SU-DHL-6 (cell line): Measurements from ENCODE around the gene CASK.

Experiments used
- H2AFZ ChIP-seq: fragments of 200-600 bp; sonication (generic); 2 replicates; pipeline ENCODE4 v1.6.1; 2014; ENCODE audit warnings: low read depth, mild to moderate bottlenecking, moderate library complexity, mixed read lengths, antibody characterized with exemption, low read length; ENCODE audit not compliant: severe bottlenecking
- H3F3A ChIP-seq: fragments of 200-600 bp; shearing (Covaris generic); 2 replicates; pipeline ENCODE4 v1.6.0; 2016; ENCODE audit warnings: antibody characterized with exemption, mild to moderate bottlenecking; ENCODE audit not compliant: insufficient read depth
- H3K27ac ChIP-seq: fragments of 200-600 bp; sonication (generic); 2 replicates; pipeline ENCODE4 v1.5.1; 2016; ENCODE audit warnings: low read depth, mild to moderate bottlenecking, low read length, moderate library complexity, mixed read lengths
- H3K27me3 ChIP-seq: fragments of 200-600 bp; sonication (generic), shearing (Covaris generic); 2 replicates; pipeline ENCODE4 v1.6.0; 2014; ENCODE audit warnings: mild to moderate bottlenecking, low read length
- H3K36me3 ChIP-seq: fragments of 200-600 bp; sonication (generic); 2 replicates; pipeline ENCODE4 v1.6.1; 2014; ENCODE audit warnings: mild to moderate bottlenecking, low read length, mixed read lengths
- H3K4me2 ChIP-seq: fragments of 300-600, 200-600 bp; shearing (Covaris generic), sonication (generic); 2 replicates; pipeline ENCODE4 v1.6.0; 2014; ENCODE audit warnings: low read length, low read depth, mild to moderate bottlenecking; ENCODE audit not compliant: poor library complexity, severe bottlenecking
- H3K4me3 ChIP-seq: fragments of 200-600 bp; sonication (generic); 2 replicates; pipeline ENCODE4 v1.5.1; 2014; ENCODE audit warnings: antibody characterized with exemption, low read length, mild to moderate bottlenecking, mixed read lengths; ENCODE audit not compliant: insufficient read depth, poor library complexity, severe bottlenecking
- H3K79me2 ChIP-seq: fragments of 200-600 bp; sonication (generic); 2 replicates; pipeline ENCODE4 v1.6.1; 2014; ENCODE audit warnings: mild to moderate bottlenecking, low read length, moderate library complexity; ENCODE audit not compliant: insufficient read depth
- H3K9ac ChIP-seq: fragments of 200-600 bp; sonication (generic); 2 replicates; pipeline ENCODE4 v1.7.0; 2014; ENCODE audit warnings: mild to moderate bottlenecking, low read length
- H3K9me2 ChIP-seq: fragments of 200-600 bp; sonication (generic); replicated peaks from 2 replicates; pipeline ENCODE4 v1.6.1; 2014; ENCODE audit warnings: low read length; ENCODE audit not compliant: insufficient read depth
- H3K9me3 ChIP-seq: fragments of 200-600 bp; sonication (generic); 2 replicates; pipeline ENCODE4 v1.6.1; 2014; ENCODE audit warnings: low read length, mixed read lengths; ENCODE audit not compliant: insufficient read depth
- H4K20me1 ChIP-seq: fragments of 200-600 bp; sonication (generic); 2 replicates; pipeline ENCODE4 v1.6.1; 2014; ENCODE audit warnings: low read depth, mild to moderate bottlenecking, antibody characterized with exemption, low read length, moderate library complexity, mixed read lengths
- CTCF ChIP-seq: fragments of 200-600 bp; sonication (generic); IDR thresholded peaks from one replicate; pipeline ENCODE4 v1.5.1; 2017; ENCODE audit warnings: antibody characterized with exemption, mild to moderate bottlenecking, low read length, moderate library complexity; ENCODE audit not compliant: insufficient read depth, poor library complexity, severe bottlenecking
- EZH2phosphoT487 ChIP-seq: fragments of 200-600 bp; sonication (generic), shearing (Covaris generic); conservative IDR thresholded peaks from 2 replicates; pipeline ENCODE4 v1.6.1; 2018; ENCODE audit warnings: mild to moderate bottlenecking, antibody characterized with exemption, low read length, moderate library complexity, mixed read lengths

The CASK gene

GRCh38 chrX:41664908-41665307, 258.4 kb downstream of the CASK start:
- no peak overlapping the region for H3K4me2 ChIP-seq
- H3K36me3 ChIP-seq, result no peaks in the 10 kb centered on the region
- no peak overlapping the region for H3K4me3 ChIP-seq
- TF ChIP-seq CTCF, result no peak
- no peak for TF ChIP-seq EZH2phosphoT487
- H3K9ac ChIP-seq, result no peak overlapping the region
- H3K27ac ChIP-seq, result no peak overlapping the region
- H4K20me1 ChIP-seq, result no peaks in the 10 kb centered on the region
- H3K9me3 ChIP-seq, result no peaks in the 10 kb centered on the region
- H3K9me2 ChIP-seq, result no peaks in the 10 kb centered on the region
- H2AFZ ChIP-seq, result no peak overlapping the region
- no peaks in the 10 kb centered on the region for H3K27me3 ChIP-seq
- H3K79me2 ChIP-seq, result no peaks in the 10 kb centered on the region
- no peaks in the 10 kb centered on the region for H3F3A ChIP-seq

GRCh38 chrX:41664375-41664901, 258.9 kb downstream of the CASK start:
- Histone ChIP-seq H3K79me2 (no peaks in the 10 kb centered on the region), H3K27me3 (no peaks in the 10 kb centered on the region), H3F3A (no peaks in the 10 kb centered on the region), H3K27ac (no peak overlapping the region), H3K9me3 (no peaks in the 10 kb centered on the region), H2AFZ (no peak overlapping the region), H4K20me1 (no peaks in the 10 kb centered on the region), H3K4me3 (no peak overlapping the region), H3K9me2 (no peaks in the 10 kb centered on the region), H3K36me3 (no peaks in the 10 kb centered on the region), H3K4me2 (no peak overlapping the region), H3K9ac (no peak overlapping the region)
- TF ChIP-seq CTCF (no peak), EZH2phosphoT487 (no peak)

GRCh38 chrX:41661366-41662095, 261.8 kb downstream of the CASK start:
- no peaks in the 10 kb centered on the region for H4K20me1 ChIP-seq
- H3K36me3 ChIP-seq, result no peaks in the 10 kb centered on the region
- no peak overlapping the region for H3K4me3 ChIP-seq
- no peaks in the 10 kb centered on the region for H3K27me3 ChIP-seq
- no peak overlapping the region for H3K27ac ChIP-seq
- no peak overlapping the region for H2AFZ ChIP-seq
- no peak overlapping the region for H3K9ac ChIP-seq
- no peaks in the 10 kb centered on the region for H3K79me2 ChIP-seq
- no peaks in the 10 kb centered on the region for H3K9me3 ChIP-seq
- TF ChIP-seq CTCF, result no peak
- TF ChIP-seq EZH2phosphoT487, result no peak
- no peaks in the 10 kb centered on the region for H3F3A ChIP-seq
- no peaks in the 10 kb centered on the region for H3K9me2 ChIP-seq
- H3K4me2 ChIP-seq, result no peak overlapping the region
